GM13976 (cell line): ENCODE results near the gene HPS1.

Experiments used
- DNase-seq: peaks from one replicate; pipeline ENCODE4 v3.0.0; 2012; ENCODE audit warnings: low spot score
- in situ Hi-C: fragments of 300-500 bp; cut with MboI; formaldehyde crosslinking; loops from one replicate; pipeline ENCODE4 v1.12.0; 2022; ENCODE audit warnings: low sequenced_read_pairs, mixed read lengths, inconsistent platforms; ENCODE audit not compliant: unreplicated experiment
- TF ChIP-seq, protein P1 (sequence below): IDR thresholded peaks from 2 replicates; pipeline ENCODE4 v1.5.1; 2012; ENCODE audit warnings: borderline replicate concordance, mild to moderate bottlenecking; ENCODE audit not compliant: insufficient read depth; ENCODE audit errors: extremely low read depth, missing control alignments, control extremely low read depth

Gene HPS1

GRCh38 chr10:98370831-98371820 lies 75.6 kb downstream of the HPS1 start:
- TF ChIP-seq, protein P1, sequence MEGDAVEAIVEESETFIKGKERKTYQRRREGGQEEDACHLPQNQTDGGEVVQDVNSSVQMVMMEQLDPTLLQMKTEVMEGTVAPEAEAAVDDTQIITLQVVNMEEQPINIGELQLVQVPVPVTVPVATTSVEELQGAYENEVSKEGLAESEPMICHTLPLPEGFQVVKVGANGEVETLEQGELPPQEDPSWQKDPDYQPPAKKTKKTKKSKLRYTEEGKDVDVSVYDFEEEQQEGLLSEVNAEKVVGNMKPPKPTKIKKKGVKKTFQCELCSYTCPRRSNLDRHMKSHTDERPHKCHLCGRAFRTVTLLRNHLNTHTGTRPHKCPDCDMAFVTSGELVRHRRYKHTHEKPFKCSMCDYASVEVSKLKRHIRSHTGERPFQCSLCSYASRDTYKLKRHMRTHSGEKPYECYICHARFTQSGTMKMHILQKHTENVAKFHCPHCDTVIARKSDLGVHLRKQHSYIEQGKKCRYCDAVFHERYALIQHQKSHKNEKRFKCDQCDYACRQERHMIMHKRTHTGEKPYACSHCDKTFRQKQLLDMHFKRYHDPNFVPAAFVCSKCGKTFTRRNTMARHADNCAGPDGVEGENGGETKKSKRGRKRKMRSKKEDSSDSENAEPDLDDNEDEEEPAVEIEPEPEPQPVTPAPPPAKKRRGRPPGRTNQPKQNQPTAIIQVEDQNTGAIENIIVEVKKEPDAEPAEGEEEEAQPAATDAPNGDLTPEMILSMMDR: no peak
- no peak for DNase-seq

DNA sequence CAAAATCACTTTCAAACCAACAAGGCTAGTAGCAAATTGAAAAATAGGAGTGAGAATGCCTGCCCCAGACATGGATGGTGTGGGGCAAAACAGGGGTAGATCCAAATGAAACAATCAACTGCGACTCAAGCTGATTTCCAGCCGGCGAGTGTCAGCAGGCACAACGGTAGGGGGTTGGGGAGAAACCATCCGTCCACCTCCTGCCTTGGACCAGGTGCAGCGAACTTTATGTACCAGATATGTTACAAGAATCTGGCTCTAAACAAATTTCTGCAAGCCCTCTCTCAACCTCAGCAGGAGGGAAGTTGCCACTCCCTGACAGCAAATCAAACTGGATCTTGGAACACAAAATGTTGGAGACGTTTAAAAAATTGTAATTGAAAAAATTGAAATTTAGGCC lies 76.9 kb downstream of the HPS1 start:
- in situ Hi-C loops: no loop called here
- TF ChIP-seq, protein P1: no peak
- DNase-seq: no peak

More at GRCh38 chr10:98370831-98371820, 75.6 kb downstream of the HPS1 start:
- in situ Hi-C loops: no loop called here

GRCh38 chr10:98368644-98369043 lies 78.1 kb downstream of the HPS1 start:
- in situ Hi-C loops: no loop called here
- DNase-seq: no peak
- TF ChIP-seq, protein P1: no peak

GRCh38 chr10:98367604-98368451 lies 78.9 kb downstream of the HPS1 start:
- TF ChIP-seq, protein P1: no peak
- no peak for DNase-seq
- in situ Hi-C loops: no loop called here
